Ovary (tissue), 9 donors: ENCODE data around the gene GNB2. TPM values are rescaled to one million over a fixed set of nuclear protein-coding genes. Genes with fewer than 3 reads are reported as not detected.
"Not testable (repeated sequence)": the region's sequence is repeated elsewhere in the genome, so short reads cannot be mapped to it uniquely, and the experiment has no call there.

ENCODE experiments used
- DNase-seq, 5 donors: peaks; one replicate each; pipeline ENCODE4 v3.0.0-alpha.2; 2019 to 2020
- H3K27ac ChIP-seq, 2 donors: fragments of 200-600 bp; one replicate each; pipeline versions ENCODE4 v1.5.1 to v1.8.0; 2019 to 2022
- H3K27me3 ChIP-seq: fragments of 200-600 bp; one replicate; pipeline ENCODE4 v1.8.0; 2022
- H3K36me3 ChIP-seq: fragments of 200-600 bp; sonication (generic); one replicate; pipeline ENCODE4 v1.5.1; 2019
- H3K4me1 ChIP-seq: one replicate; pipeline ENCODE4 v1.8.1; 2013; ENCODE audit warnings: mild to moderate bottlenecking, moderate library complexity; ENCODE audit not compliant: insufficient read depth
- H3K4me3 ChIP-seq: fragments of 200-600 bp; sonication (generic); one replicate; pipeline ENCODE4 v1.5.1; 2017
- H3K9me3 ChIP-seq, 2 donors: fragments of 200-600 bp in 1 of 2; sonication (generic) in 1 of 2; one replicate each; pipeline versions ENCODE4 v1.5.1 to v1.8.1; 2013 to 2019; ENCODE audit warnings: mild to moderate bottlenecking in 1 of 2, moderate library complexity in 1 of 2
- EP300 ChIP-seq: sonication (generic); formaldehyde crosslinking; IDR thresholded peaks from one replicate; pipeline ENCODE4 v1.6.1; 2017; ENCODE audit warnings: antibody characterized with exemption
- POLR2A ChIP-seq: fragments of 450-650 bp; IDR thresholded peaks from one replicate; pipeline ENCODE4 v1.6.1; 2017; ENCODE audit warnings: antibody characterized with exemption, mild to moderate bottlenecking, moderate library complexity
- WGBS, 3 donors: extraction: QIAGEN DNeasy Blood & Tissue Kit in 1 of 3; methylation state at CpG; one replicate each; pipeline versions ENCODE4 v1.1.5 to v1.1.7; 2013 to 2017; 5-methylcytosine and 5-hydroxymethylcytosine counted together
- intact Hi-C, 4 donors: fragments of 100-400 bp; cut with DNase I; formaldehyde crosslinking; loops; one replicate each; pipeline versions ENCODE4 v1.11.0 to v1.15.1; 2022 to 2023
- polyA plus RNA-seq, 2 donors: library from polyadenylated mRNA; stranded (reverse); fragments of 200-250 nt in 1 of 2; fragments of 350-450 nt in 1 of 2; fragmentation: Illumina TruSeq in 1 of 2; extraction: RNeasy Lipid Tissue Mini Kit (QIAGEN cat#74804) in 1 of 2; gene quantifications; one replicate each; pipeline ENCODE4 v1.2.3, GENCODE V29; 2013 to 2014
- total RNA-seq, 7 donors: library from RNA; depleted of rRNA in 2 of 7; stranded (reverse); fragments of >200 nt in 2 of 7; fragmentation: NEBNext Ultra II Directional in 3 of 7; extraction: Animal tissue kit (Norgen Biotek cat#: 25700) in 3 of 7; gene quantifications; one replicate each; pipeline versions ENCODE4 v1.1.0 to v1.2.4, GENCODE V29; 2016 to 2023
- TF ChIP-seq, protein P1 (sequence below), 3 donors: fragments of 450-650 bp in 2 of 3; fragments of 200-600 bp in 1 of 3; IDR thresholded peaks; one replicate each; pipeline versions ENCODE4 v1.5.1 to v1.8.0; 2016 to 2022; ENCODE audit warnings: antibody characterized with exemption in 3 of 3, mild to moderate bottlenecking in 1 of 3
- donor health status: DM: no; HTN: no; CAD: no; lungs with moderate emphysema.
- donor health status: DM: no; HTN: no; CAD: no.
- donor health status: Bipolar disorder and iron deficiency.
- donor health status: DM: yes; HTN: yes; CAD: no.
- donor health status: DM: no; HTN: no; CAD: no.
- donor health status: DM: yes; HTN: yes; CAD: no.

GNB2 gene
- total and polyA plus RNA-seq, 9 donors, result 18.9 to 281 (median 216) TPM

DNA sequence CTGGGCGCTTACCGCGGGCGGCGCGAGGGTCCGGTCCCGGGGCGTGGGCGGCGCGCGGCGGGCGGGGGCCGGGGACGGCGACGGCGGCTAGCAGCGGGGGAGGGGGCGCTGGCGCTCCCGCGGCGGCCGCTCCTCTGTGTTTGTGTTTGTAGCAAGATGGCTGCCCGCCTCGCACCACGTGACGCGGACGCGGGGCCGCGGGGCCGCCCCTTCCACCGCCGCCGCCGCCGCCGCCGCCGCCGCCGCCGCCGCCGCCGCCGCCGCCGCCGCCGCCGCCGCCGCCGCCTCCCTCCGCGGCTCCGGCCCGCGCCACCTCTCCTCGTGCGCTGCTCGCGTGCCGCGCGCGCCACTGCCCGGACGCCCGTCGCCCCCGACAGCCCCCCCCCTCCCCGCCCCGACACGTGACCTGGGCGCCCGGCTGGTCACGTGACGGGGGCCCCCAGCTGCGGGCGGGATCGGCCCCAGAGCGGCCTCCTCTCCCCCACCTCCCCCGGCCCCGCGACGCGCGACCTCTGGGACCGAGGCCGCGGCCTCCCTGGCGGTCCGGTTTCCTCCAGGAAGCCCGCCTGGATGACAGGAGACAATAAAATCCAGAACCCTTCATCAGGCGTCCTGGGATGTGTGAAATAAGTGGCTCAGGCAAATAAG, 20.7 kb downstream of the GNB2 start, which contains the start of gene GIGYF1:
TSS of gene GIGYF1 (minus strand) at position 153 of the 648 bp plus-strand sequence. CDS start 6,012 bp downstream, outside the sequence.
- 0 to 2% (median 1%) methylated on average over 8 to 68 of the region's 102 CpGs for WGBS, 3 donors
- peak; percentile 73 to 86 (median 81) for DNase-seq
- Histone ChIP-seq H3K4me1 (peaks cover 15% of the 10 kb centered on the region), H3K27ac (peak within 1 kb of the TSS; percentile 69 to 93), H3K36me3 (no peaks in the 10 kb centered on the region), H3K9me3 (no peaks in the 10 kb centered on the region), H3K4me3 (peak within 1 kb of the TSS; percentile 59), H3K27me3 (no peaks in the 10 kb centered on the region)
- intact Hi-C loops, result loop anchor here (5.0 to 10.0 kb wide), 6 partner anchors 132 to 1103 kb away; partner anchors contain the start of genes LAMTOR4 (in 1 of the 4) and SPACDR (in 1 of the 4)
- no peak for TF ChIP-seq EP300
- no peak for TF ChIP-seq POLR2A
- TF ChIP-seq, protein P1, sequence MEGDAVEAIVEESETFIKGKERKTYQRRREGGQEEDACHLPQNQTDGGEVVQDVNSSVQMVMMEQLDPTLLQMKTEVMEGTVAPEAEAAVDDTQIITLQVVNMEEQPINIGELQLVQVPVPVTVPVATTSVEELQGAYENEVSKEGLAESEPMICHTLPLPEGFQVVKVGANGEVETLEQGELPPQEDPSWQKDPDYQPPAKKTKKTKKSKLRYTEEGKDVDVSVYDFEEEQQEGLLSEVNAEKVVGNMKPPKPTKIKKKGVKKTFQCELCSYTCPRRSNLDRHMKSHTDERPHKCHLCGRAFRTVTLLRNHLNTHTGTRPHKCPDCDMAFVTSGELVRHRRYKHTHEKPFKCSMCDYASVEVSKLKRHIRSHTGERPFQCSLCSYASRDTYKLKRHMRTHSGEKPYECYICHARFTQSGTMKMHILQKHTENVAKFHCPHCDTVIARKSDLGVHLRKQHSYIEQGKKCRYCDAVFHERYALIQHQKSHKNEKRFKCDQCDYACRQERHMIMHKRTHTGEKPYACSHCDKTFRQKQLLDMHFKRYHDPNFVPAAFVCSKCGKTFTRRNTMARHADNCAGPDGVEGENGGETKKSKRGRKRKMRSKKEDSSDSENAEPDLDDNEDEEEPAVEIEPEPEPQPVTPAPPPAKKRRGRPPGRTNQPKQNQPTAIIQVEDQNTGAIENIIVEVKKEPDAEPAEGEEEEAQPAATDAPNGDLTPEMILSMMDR (IDR thresholded peaks at IDR 0.05), result no peak

DNA sequence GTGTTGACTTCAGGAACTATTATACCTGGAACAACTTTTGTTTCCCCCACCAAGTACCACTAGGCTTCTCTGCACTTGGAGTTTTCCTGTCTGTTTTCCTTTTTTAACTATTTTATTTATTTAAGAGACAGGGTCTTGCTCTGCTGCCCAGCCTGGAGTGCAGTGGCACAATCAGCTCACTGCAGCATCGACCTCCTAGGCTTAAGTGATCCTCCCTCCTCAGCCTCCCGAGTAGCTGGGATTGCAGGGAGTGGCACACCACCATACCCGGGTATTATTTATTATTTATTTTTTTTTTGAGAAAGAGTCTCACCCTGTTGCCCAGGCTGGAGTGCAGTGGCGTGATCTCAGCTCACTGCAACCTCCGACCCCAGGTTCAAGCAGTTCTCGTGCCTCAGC, 22.6 kb downstream of the GNB2 start:
- WGBS, 3 donors, result 78 to 86% (median 81%) methylated on average over 6 of the region's 6 CpGs
- no peaks in the 10 kb centered on the region for H3K27me3 ChIP-seq
- H3K4me3 ChIP-seq, result no peak overlapping the region
- H3K9me3 ChIP-seq, result no peaks in the 10 kb centered on the region
- DNase-seq, result no peak
- peaks cover 9% of the 10 kb centered on the region for H3K4me1 ChIP-seq
- H3K36me3 ChIP-seq, result no peaks in the 10 kb centered on the region
- intact Hi-C loops, result loop anchor here in 1 of 4 donors (10.0 kb wide), 1 partner anchor 231 kb away; the partner anchor contains the start of gene SPACDR
- H3K27ac ChIP-seq, result no peak overlapping the region
- TF ChIP-seq, protein P1 (IDR thresholded peaks at IDR 0.05), result no peak
- TF ChIP-seq EP300, result no peak
- TF ChIP-seq POLR2A, result no peak

DNA sequence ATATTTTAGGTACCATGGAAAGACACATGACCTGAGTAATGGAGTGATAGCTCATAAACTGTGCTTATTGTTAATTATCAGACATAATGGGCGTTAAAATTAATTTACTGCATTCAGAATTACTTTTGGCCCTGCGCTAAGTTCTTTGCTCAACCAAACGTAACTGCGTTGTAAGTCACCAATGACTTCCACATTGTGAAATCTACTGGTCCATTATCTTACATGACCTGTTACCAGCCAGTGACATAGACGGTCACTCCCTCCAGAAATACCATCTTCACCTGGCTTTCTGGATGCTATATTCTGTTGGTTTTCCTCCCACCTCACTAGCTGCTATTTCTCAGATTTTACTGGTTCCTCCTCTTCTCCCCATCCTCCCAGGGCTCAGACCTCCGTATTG, 25.5 kb downstream of the GNB2 start:
- H3K27ac ChIP-seq, result no peak overlapping the region
- H3K4me1 ChIP-seq, result no peaks in the 10 kb centered on the region
- intact Hi-C loops, result loop anchor here in 1 of 4 donors (10.0 kb wide), 1 partner anchor 234 kb away; the partner anchor contains the start of gene SPACDR
- no peaks in the 10 kb centered on the region for H3K36me3 ChIP-seq
- no peaks in the 10 kb centered on the region for H3K27me3 ChIP-seq
- 61 to 67% (median 62%) methylated on average over 6 of the region's 6 CpGs for WGBS, 3 donors
- no peak overlapping the region for H3K4me3 ChIP-seq
- no peak for TF ChIP-seq EP300
- TF ChIP-seq, protein P1 (IDR thresholded peaks at IDR 0.05), result no peak
- no peak for TF ChIP-seq POLR2A
- DNase-seq, result no peak
- H3K9me3 ChIP-seq, result no peaks in the 10 kb centered on the region

DNA sequence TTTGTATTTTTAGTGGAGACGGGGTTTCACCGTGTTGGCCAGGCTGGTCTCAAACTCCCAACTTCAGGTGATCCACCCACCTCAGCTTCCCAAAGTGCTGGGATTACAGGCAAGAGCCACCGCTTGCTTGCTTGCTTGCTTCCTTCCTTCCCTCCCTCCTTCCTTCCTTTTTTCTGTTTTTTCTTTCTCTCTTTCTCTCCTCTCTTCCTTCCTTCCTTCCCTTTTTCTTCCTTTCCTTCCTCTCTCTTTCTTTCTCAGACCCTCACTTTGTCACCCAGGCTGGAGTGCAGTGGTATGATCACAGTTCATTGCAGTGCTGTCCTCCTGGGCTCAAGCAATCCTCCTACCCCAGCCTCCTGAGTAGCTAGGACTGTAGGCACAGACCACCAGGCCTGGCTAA, 27.5 kb downstream of the GNB2 start:
- DNase-seq, H3K27me3 ChIP-seq, H3K9me3 ChIP-seq, H3K36me3 ChIP-seq, H3K4me3 ChIP-seq, H3K27ac ChIP-seq, H3K4me1 ChIP-seq: not testable (repeated sequence)
- intact Hi-C loops, result loop anchor here in 2 of 4 donors (10.0 kb wide), 2 partner anchors 46 to 164 kb away; partner anchors contain the start of genes ACTL6B (in 1 of the 2) and TRIP6 (in 1 of the 2)
- WGBS, 3 donors, result 62 to 89% (median 89%) methylated on average over 3 of the region's 3 CpGs

DNA sequence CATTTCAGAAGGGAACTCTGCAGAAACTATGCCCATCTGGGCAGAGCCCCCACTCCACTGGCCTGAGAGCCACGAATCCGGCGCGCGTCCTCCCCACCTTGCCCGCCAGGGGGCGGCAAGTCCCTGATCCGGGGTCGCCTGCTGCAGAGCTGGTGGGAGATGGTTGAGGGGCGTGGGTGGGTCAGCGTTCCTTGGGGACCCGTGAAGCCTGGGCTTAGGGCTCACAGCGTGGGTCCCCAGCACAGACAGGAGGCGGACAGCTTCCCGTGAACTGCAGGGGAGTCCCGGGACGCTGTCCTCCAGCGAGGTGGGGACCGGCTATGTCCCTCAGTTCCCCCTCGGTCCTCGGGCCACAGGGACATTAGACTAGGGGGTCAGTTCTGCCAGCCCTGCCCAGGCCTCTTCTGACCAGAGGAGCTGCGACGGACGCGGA, 31.8 kb downstream of the GNB2 start:
- Histone ChIP-seq H3K36me3 (no peaks in the 10 kb centered on the region), H3K4me3 (peak overlapping the region; percentile 85), H3K4me1 (peaks cover 7% of the 10 kb centered on the region), H3K9me3 (no peaks in the 10 kb centered on the region), H3K27ac (peak overlapping the region; percentile 83 to 91), H3K27me3 (no peaks in the 10 kb centered on the region)
- intact Hi-C loops, result loop anchor here (2.0 to 10.0 kb wide), 5 partner anchors 51 to 159 kb away; partner anchors contain the start of genes SLC12A9 (in 3 of the 4), ACTL6B (in 1 of the 4) and TRIP6 (in 1 of the 4)
- 0% methylated on average over 25 of the region's 25 CpGs for WGBS, 3 donors
- peak; percentile 76 to 90 (median 86) for DNase-seq
- TF ChIP-seq, protein P1 (IDR thresholded peaks at IDR 0.05), result peak; percentile 69 to 93 (median 92)
- TF ChIP-seq POLR2A, result no peak
